Measurements from ENCODE around the gene POLR2J.

POLR2J gene

DNA sequence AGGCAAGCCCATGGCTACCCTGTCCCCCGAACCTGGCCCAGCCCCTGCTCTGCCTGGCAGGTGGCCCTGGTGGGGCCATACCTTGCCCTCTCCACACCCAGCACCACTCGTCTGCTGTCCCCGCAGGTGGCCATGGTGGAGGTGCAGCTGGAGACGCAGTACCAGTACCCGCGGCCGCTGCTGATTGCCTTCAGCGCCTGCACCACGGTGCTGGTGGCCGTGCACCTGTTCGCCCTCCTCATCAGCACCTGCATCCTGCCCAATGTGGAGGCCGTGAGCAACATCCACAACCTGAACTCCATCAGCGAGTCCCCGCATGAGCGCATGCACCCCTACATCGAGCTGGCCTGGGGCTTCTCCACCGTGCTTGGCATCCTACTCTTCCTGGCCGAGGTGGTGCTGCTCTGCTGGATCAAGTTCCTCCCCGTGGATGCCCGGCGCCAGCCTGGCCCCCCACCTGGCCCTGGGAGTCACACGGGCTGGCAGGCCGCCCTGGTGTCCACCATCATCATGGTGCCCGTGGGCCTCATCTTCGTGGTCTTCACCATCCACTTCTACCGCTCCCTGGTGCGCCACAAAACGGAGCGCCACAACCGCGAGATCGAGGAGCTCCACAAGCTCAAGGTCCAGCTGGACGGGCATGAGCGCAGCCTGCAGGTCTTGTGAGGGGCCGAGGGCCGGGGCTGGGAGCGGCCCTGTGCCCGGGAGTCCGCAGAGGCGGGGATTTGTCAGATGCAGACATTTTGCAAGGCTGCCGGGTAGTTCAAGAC is 32.1 kb downstream of the POLR2J start:
- TF ChIP-seq, protein P1, sequence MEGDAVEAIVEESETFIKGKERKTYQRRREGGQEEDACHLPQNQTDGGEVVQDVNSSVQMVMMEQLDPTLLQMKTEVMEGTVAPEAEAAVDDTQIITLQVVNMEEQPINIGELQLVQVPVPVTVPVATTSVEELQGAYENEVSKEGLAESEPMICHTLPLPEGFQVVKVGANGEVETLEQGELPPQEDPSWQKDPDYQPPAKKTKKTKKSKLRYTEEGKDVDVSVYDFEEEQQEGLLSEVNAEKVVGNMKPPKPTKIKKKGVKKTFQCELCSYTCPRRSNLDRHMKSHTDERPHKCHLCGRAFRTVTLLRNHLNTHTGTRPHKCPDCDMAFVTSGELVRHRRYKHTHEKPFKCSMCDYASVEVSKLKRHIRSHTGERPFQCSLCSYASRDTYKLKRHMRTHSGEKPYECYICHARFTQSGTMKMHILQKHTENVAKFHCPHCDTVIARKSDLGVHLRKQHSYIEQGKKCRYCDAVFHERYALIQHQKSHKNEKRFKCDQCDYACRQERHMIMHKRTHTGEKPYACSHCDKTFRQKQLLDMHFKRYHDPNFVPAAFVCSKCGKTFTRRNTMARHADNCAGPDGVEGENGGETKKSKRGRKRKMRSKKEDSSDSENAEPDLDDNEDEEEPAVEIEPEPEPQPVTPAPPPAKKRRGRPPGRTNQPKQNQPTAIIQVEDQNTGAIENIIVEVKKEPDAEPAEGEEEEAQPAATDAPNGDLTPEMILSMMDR (IDR thresholded peaks at IDR 0.05; ENCODE audit: low read depth, low read length, missing control alignments), result no peak
- no peak for DNase-seq (ENCODE audit: extremely low read depth, low read depth)

DNA sequence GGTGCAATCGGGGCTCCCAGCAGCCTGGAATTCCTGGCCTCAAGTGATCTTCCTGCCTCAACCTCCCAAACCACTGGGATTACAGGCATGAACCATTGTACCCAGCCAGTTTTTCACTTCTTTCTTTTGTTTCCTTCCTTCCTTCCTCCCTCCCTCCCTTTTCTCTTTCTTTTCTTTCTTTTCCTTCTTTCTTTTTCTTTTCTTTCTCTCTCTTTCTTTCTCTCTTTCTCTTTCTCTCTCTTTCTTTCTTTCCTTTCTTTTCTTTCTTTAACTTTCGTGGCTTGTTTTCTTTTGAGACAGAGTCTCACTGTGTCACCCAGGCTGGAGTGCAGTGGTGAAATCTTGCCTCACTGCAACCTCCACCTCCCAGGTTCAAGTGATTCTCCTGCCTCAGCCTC is 33.0 kb downstream of the POLR2J start:
- H3K4me3 ChIP-seq (replicated peaks; ENCODE audit: low read depth, low read length), result no peak overlapping the region
- no peak for DNase-seq (ENCODE audit: extremely low read depth, low read depth)

More for the DNA sequence above, 32.1 kb downstream of the POLR2J start:
- no peak overlapping the region for H3K4me3 ChIP-seq (replicated peaks; ENCODE audit: low read depth, low read length)

DNA sequence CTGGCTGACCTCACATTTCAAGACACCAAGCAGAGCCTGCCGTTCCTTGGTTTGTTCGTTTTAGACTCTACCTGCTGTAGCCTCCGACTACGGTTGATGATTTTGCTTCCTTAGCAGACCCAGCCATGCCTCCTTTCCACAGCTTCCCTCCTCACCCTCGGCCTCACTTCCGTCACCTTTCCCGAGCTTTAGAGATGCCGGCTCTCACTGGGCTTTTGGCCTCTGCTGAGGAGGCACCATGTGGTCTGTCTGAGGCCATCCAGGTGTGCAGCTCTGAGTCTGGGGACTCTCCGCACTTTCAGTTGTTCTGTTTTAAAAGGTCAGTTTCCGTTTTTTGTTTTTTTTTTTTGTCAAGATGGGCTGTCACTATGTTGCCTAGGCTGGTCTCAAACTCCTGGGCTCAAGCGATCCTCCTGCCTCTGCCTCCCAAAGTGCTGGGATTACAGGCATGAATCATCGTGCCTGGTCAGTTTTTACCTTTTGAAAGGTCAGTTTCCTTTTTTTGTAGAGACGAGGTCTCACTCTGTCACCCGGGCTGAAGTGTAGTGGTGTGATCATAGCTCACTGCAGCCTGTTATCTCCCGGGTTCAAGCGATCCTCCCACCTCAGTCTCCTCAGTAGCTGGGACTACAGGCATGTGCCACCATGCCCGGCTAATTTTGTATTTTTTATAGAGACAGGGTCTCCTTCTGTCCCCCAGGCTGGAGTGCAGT is 33.6 kb downstream of the POLR2J start:
- no peak overlapping the region for H3K4me3 ChIP-seq (replicated peaks; ENCODE audit: low read depth, low read length)
- no peak for DNase-seq (ENCODE audit: extremely low read depth, low read depth)
- TF ChIP-seq, protein P1 (IDR thresholded peaks at IDR 0.05; ENCODE audit: low read depth, low read length, missing control alignments), result no peak

More for the DNA sequence above, 33.0 kb downstream of the POLR2J start:
- TF ChIP-seq, protein P1 (IDR thresholded peaks at IDR 0.05; ENCODE audit: low read depth, low read length, missing control alignments), result no peak

DNA sequence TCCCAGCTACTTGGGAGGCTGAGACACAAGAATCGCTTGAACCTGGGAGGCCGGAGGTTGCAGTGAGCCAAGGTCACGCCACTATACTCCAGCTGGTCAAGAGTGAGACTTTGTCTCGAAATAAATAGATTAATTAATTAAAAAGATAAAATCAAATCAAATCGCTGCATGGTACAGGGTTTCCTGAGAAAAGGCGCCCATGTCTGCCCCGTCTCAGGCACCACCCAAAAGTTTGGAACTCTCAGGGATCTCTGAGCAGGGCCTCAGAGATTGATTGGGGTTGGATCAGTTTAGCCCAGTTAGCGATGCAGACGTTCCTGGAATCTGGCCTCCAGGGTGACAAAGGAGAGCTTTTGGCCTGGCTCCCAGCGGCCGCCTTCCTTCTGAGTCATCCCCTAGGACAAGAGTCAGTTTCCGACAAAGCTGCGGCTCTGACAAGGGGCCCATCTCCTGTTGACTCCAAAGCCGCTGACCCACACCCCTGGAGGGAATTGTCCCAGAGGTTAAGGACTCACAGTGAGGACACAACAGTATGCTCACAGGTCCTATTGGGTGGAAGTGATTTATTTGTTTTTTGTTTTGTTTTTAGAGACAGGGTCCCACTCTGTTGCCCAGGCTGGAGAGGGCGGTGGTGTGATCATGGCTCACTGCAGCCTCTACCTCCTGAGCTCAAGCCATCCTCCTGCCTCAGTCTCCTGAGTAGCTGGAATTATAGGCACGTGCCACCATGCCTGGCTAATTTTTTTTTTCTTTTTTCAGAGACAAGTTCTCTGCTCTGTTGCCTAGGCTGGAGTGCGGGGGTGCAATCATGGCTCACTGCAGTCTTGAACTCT is 38.5 kb downstream of the POLR2J start:
- DNase-seq (ENCODE audit: extremely low read depth, low read depth), result peak; percentile 47
- no peak overlapping the region for H3K4me3 ChIP-seq (replicated peaks; ENCODE audit: low read depth, low read length)
- TF ChIP-seq, protein P1 (IDR thresholded peaks at IDR 0.05; ENCODE audit: low read depth, low read length, missing control alignments), result no peak

DNA sequence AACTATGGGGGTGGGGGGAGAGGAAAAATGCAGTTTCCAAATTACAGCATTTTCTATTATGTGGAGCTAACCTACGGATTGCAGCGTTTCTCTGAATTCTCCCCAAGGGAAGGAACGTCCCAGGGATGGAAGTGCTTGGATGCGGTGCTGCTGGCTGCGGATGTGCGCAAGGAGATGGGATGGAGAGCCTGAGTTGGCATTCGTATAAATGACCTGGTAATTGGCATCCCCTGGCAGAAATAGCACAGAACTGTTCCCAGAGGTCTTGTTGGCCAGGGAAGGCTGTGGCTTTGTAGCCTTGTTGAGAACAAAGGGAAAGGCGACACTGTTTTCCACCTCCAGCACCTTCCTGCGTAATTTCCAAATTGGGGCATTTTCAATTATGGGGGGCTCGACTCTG is 42.6 kb downstream of the POLR2J start:
- no peak for DNase-seq (ENCODE audit: extremely low read depth, low read depth)
- TF ChIP-seq, protein P1 (IDR thresholded peaks at IDR 0.05; ENCODE audit: low read depth, low read length, missing control alignments), result no peak

DNA sequence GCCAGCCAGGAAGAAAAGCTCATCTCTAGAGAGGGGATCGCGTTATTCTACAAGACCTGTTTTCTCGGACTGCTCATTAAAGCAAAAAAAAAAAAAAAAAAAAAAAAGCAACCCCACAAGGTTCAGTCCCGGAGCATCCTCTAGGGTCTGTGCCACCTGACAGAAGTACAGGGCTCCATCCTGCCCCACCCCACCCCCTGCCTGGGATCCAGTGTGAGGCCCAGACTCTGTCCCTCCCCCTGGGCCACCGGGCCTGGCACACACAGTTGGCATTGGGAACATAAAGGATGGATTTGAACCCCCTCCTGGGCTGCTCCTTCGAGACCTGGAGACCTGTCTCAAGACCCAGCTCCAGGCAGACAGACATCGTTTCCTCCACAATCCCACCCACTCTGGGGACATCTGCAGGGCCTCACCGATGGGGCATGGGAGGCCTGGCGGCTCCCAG is 44.7 kb downstream of the POLR2J start:
- H3K4me3 ChIP-seq (replicated peaks; ENCODE audit: low read depth, low read length), result peak overlapping the region; percentile 67
- no peak for DNase-seq (ENCODE audit: extremely low read depth, low read depth)
- TF ChIP-seq, protein P1 (IDR thresholded peaks at IDR 0.05; ENCODE audit: low read depth, low read length, missing control alignments), result no peak

More for the DNA sequence above, 42.6 kb downstream of the POLR2J start:
- H3K4me3 ChIP-seq (replicated peaks; ENCODE audit: low read depth, low read length), result no peak overlapping the region

Measured in HFF-Myc (cell line).